A549 (cell line): ENCODE data around the gene GOLGA3.

Source experiments
- BHLHE40 ChIP-seq: IDR thresholded peaks from 2 replicates; pipeline ENCODE4 v1.6.1; 2012; ENCODE audit warnings: low read depth, low read length, inconsistent platforms
- CTCF ChIP-seq: fragments of >200 bp; sonication (Bioruptor Twin); formaldehyde crosslinking; IDR thresholded peaks from 3 replicates; pipeline ENCODE4 v1.5.1; 2016
- HMGXB4 ChIP-seq: fragments of 250-450 bp; sonication (Bioruptor Pico); IDR thresholded peaks from 2 replicates; pipeline ENCODE4 v1.5.0; 2021; ENCODE audit warnings: mild to moderate bottlenecking, moderate library complexity, borderline replicate concordance
- RCOR1 ChIP-seq: fragments of 150-350 bp; IDR thresholded peaks from 2 replicates; pipeline ENCODE4 v1.6.1; 2014; ENCODE audit warnings: antibody characterized with exemption, low read length, low read depth
- RFX5 ChIP-seq: fragments of 450-650 bp; IDR thresholded peaks from 2 replicates; pipeline ENCODE4 v1.7.1; 2014; ENCODE audit warnings: antibody characterized with exemption, mild to moderate bottlenecking, moderate library complexity

- TF ChIP-seq BHLHE40, result no peak
- no peak for TF ChIP-seq RFX5
- TF ChIP-seq CTCF, result no peak
- no peak for TF ChIP-seq RCOR1
- TF ChIP-seq HMGXB4 (CRISPR knock-in tag), result no peak
These were observed 84.8 kb downstream of the GOLGA3 start for GRCh38 chr12:132743831-132744230.
